ENCODE measurements around the gene IKZF4.

The IKZF4 gene

DNA sequence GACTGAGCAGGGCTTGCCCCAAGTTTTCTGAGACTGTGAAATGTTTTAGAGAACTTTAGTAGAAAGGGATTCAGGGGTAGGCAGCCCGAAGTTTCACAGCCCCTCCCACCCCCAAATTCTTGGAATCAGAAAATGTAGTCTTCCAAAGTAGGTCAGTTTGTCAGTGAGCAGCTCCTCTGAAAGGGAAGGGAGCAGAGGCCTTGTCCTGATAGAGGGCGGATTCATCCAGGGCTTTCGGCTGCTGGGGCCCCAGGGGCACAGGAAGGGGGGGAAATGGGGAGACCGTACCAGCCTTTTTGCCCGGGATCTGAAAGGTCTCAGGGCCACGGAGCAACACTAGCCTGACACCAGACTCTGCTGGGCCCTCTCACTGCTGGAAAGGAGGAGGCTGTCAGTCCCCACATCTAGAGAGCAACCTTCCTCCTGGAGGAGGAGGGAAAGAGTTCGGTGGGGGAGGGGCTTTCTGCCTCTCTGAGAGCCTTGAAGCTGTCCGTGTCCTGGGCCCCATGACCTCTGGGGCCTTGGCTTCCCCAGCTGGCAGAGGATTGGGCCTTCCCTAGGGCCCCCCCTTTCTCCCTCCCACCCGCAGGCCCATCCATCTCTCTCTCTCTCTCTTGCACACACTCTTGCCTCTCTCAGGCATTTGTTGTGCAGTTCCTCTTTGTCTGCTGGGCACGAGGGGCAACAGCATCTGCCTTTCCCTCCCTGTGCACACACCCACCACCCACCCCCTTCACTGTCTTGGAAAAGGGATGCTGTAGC lies at the start of gene IKZF4:
Gene IKZF4 (plus strand): TSS at position 621 of the 762 bp plus-strand sequence. CDS start 451 bp downstream, outside the sequence.
- H3K4me3 ChIP-seq (ENCODE audit: control insufficient read depth, low read depth, low read length) = no peak within 1 kb of the TSS
- no peak for DNase-seq (ENCODE audit: low read depth)
- TF ChIP-seq, protein P1, sequence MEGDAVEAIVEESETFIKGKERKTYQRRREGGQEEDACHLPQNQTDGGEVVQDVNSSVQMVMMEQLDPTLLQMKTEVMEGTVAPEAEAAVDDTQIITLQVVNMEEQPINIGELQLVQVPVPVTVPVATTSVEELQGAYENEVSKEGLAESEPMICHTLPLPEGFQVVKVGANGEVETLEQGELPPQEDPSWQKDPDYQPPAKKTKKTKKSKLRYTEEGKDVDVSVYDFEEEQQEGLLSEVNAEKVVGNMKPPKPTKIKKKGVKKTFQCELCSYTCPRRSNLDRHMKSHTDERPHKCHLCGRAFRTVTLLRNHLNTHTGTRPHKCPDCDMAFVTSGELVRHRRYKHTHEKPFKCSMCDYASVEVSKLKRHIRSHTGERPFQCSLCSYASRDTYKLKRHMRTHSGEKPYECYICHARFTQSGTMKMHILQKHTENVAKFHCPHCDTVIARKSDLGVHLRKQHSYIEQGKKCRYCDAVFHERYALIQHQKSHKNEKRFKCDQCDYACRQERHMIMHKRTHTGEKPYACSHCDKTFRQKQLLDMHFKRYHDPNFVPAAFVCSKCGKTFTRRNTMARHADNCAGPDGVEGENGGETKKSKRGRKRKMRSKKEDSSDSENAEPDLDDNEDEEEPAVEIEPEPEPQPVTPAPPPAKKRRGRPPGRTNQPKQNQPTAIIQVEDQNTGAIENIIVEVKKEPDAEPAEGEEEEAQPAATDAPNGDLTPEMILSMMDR (IDR thresholded peaks at IDR 0.05; ENCODE audit: control insufficient read depth, insufficient read depth, low read depth, low read length, missing control alignments) = no peak

GRCh38 chr12:55972042-55972441 lies 48.8 kb upstream of the IKZF4 start:
- H3K4me3 ChIP-seq (ENCODE audit: control insufficient read depth, low read depth, low read length) = no peak overlapping the region
- TF ChIP-seq, protein P1 (IDR thresholded peaks at IDR 0.05; ENCODE audit: control insufficient read depth, insufficient read depth, low read depth, low read length, missing control alignments) = no peak
- DNase-seq (ENCODE audit: low read depth) = no peak

DNA sequence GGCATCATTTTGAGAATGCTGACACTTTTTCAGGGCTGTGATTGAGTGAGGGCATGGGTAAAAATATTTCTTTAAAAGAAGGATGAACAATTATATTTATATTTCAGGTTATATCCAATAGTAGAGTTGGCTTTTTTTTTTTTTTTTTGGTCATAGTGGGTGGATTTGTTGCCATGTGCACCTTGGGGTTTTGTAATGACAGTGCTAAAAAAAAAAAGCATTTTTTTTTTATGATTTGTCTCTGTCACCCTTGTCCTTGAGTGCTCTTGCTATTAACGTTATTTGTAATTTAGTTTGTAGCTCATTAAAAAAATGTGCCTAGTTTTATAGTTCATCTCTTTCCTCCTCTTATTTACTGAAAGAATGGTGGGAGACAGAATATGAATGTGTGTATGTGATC lies 48.4 kb upstream of the IKZF4 start:
- no peak for DNase-seq (ENCODE audit: low read depth)
- TF ChIP-seq, protein P1 (IDR thresholded peaks at IDR 0.05; ENCODE audit: control insufficient read depth, insufficient read depth, low read depth, low read length, missing control alignments) = no peak
- H3K4me3 ChIP-seq (ENCODE audit: control insufficient read depth, low read depth, low read length) = peak overlapping the region; percentile 79

DNA sequence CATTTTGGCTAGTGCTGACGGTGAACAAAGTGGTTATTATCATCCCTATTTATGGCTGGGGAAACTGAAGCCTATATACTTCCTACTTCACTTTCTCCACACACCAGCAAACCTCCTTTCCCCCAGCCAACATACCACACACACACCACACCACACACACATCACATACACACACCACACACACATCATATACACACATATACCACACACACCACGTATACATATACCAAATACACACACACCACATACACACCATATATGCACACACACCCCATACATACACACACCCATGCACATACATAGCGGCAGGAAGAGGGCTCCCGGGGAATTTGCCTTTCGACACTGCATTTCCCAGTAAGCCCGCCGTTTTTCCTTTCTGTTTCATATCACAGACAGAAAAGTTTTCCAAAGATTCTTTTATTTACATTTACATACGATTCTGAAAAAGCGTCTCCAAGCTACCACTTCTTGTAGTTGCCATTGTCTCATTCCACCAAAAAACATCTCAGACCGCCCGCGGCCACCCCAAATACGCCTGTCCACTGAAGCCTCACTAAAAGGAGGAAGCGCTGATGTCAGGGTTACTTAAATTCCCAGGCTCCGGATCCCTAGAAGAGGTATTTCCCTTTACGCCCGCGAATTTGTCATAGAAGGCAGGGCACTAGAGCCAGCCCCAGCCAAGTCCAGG lies 47.8 kb upstream of the IKZF4 start:
- DNase-seq (ENCODE audit: low read depth) = no peak
- H3K4me3 ChIP-seq (ENCODE audit: control insufficient read depth, low read depth, low read length) = peak overlapping the region; percentile 79
- TF ChIP-seq, protein P1 (IDR thresholded peaks at IDR 0.05; ENCODE audit: control insufficient read depth, insufficient read depth, low read depth, low read length, missing control alignments) = no peak

DNA sequence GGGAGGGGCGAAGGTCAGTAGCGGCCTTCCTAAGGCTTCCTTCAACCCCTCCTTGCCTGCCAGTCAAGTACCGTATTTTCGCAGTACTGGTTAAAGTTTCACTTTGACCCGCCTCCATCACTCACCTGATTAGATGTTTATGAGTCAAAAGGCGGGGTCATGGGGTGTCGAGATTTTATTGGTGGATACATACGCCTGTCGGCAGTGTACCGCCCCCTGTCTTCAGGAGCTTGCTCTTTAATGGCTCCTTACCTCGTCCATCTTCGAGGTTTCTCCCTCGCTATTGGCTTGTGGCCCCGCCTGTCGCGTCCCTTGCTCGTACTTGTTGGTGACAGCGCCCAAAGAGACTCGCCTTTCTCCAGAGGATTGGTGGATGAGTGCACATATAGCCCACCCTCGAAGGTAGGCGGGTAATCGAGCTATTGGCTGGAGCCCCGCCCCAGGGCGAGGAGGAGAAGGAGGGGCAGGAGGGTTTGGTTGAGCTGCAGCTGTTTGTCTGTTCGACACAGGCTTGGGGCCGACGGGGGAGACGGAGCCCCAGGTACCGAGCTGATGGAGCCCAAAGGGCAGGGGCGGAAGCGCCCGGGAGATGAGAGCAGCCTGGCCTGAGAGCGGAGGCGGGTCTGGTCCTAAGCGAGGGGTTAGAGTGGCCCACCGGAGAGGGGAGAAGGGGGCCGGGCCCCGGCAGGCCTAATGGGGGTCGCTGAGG lies 47.1 kb upstream of the IKZF4 start, which contains the start of gene RAB5B:
Gene RAB5B (plus strand): TSS at position 480 of the 709 bp plus-strand sequence. CDS start 12,883 bp downstream, outside the sequence.
- peak; percentile 100 for DNase-seq (ENCODE audit: low read depth)
- peak within 1 kb of the TSS; percentile 84 for H3K4me3 ChIP-seq (ENCODE audit: control insufficient read depth, low read depth, low read length)
- TF ChIP-seq, protein P1 (IDR thresholded peaks at IDR 0.05; ENCODE audit: control insufficient read depth, insufficient read depth, low read depth, low read length, missing control alignments) = no peak

GRCh38 chr12:55974308-55974730 lies 46.5 kb upstream of the IKZF4 start:
- H3K4me3 ChIP-seq (ENCODE audit: control insufficient read depth, low read depth, low read length) = peak overlapping the region; percentile 84
- no peak for DNase-seq (ENCODE audit: low read depth)
- TF ChIP-seq, protein P1 (IDR thresholded peaks at IDR 0.05; ENCODE audit: control insufficient read depth, insufficient read depth, low read depth, low read length, missing control alignments) = no peak
